Activated T-cell treated with anti-CD3 and anti-CD28 coated beads, Interleukin-2, amount 50 U/mL, for 4 hours (primary cell): ENCODE results near the gene ERVMER34-1. TPM values are rescaled to one million over a fixed set of nuclear protein-coding genes. Genes with fewer than 3 reads are reported as not detected.

Experiments
- ATAC-seq, 2 donors: fragments of 200-7000 bp; cut with Tn5 transposase; one replicate each; pipeline ENCODE4 v1.10.0; 2021
- DNase-seq: peaks from one replicate; pipeline ENCODE4 v3.0.0-alpha.2; 2020
- H3K27me3 Mint-ChIP-seq: one replicate; pipeline ENCODE4 v1.8.0; 2021; ENCODE audit warnings: low read depth, mixed read lengths
- H3K36me3 Mint-ChIP-seq: one replicate; pipeline ENCODE4 v1.8.0; 2022; ENCODE audit warnings: mixed read lengths; ENCODE audit not compliant: insufficient read depth
- H3K4me1 Mint-ChIP-seq: one replicate; pipeline ENCODE4 v1.8.0; 2021; ENCODE audit warnings: low read depth, mixed read lengths
- H3K4me3 Mint-ChIP-seq: one replicate; pipeline ENCODE4 v1.8.0; 2021; ENCODE audit warnings: mild to moderate bottlenecking, moderate library complexity, mixed read lengths
- H3K9me3 Mint-ChIP-seq: one replicate; pipeline ENCODE4 v1.8.0; 2021; ENCODE audit warnings: mixed read lengths
- total RNA-seq, 3 donors: library from RNA; stranded (reverse); gene quantifications; one replicate each; pipeline ENCODE4 v1.2.1, GENCODE V29; 2021

The ERVMER34-1 gene
- total RNA-seq, 3 donors from 2014 or later: 0.21 to 0.30 TPM; not detected in 1

GRCh38 chr4:52712251-52713130, 38.7 kb downstream of the ERVMER34-1 start:
- Mint-ChIP-seq H3K36me3 (peaks cover 33% of the 10 kb centered on the region), H3K4me1 (peaks cover 39% of the 10 kb centered on the region), H3K9me3 (no peaks in the 10 kb centered on the region), H3K4me3 (peak overlapping the region; percentile 95), H3K27me3 (no peaks in the 10 kb centered on the region)
- DNase-seq (peak; percentile 95), ATAC-seq (peak; percentile 95 to 97)

DNA sequence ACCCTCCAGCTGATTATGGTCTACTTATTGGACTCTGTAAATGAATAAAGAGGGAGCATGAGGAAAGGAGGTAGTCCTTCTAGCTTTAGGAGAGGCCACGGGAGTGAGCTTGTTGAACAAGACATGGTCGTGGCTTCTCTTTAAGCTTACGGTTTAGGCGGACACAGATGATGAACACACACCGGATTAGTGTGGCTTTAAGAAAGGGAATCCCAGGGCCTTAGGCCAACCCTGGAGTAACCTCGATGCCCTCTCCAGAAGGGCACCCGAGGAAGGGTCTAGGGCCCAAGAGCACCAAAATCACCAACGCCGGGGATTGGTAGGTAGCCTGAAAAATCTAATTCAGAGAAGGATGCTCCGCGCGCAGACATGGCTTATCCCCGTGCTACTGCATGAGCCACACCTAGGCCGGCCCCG, 39.4 kb downstream of the ERVMER34-1 start:
- Mint-ChIP-seq H3K4me3 (peak overlapping the region; percentile 76), H3K9me3 (no peaks in the 10 kb centered on the region), H3K4me1 (peaks cover 39% of the 10 kb centered on the region), H3K27me3 (no peaks in the 10 kb centered on the region), H3K36me3 (peaks cover 31% of the 10 kb centered on the region)
- peak in 1 of 2 donors; percentile 0 for ATAC-seq
- DNase-seq: no peak

GRCh38 chr4:52711272-52711671, 40.0 kb downstream of the ERVMER34-1 start:
- H3K36me3 Mint-ChIP-seq: peaks cover 31% of the 10 kb centered on the region
- no peaks in the 10 kb centered on the region for H3K27me3 Mint-ChIP-seq
- no peak for DNase-seq
- H3K4me3 Mint-ChIP-seq: peak overlapping the region; percentile 76
- no peaks in the 10 kb centered on the region for H3K9me3 Mint-ChIP-seq
- peaks cover 39% of the 10 kb centered on the region for H3K4me1 Mint-ChIP-seq
- ATAC-seq: no peak

DNA sequence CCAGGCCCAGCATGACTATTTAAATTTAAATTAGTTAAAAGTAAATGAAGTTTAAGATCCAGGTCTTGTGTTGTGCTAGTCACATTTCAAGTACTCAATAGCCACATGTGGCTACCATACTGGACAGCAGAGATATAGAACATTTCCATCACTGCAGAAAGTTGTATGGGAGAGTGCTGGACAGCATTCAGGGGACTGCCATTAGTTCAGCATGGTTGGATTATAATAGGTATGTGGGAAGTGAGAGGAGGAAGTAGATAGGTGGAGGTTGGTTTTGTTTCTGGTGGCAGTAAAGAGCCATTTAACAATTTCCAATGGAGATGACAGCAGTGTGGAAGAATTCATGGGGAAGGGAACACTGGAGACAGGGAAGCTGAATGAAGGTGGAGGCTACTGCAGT, 42.1 kb downstream of the ERVMER34-1 start:
- no peak for ATAC-seq
- Mint-ChIP-seq H3K36me3 (peaks cover 13% of the 10 kb centered on the region), H3K4me1 (peaks cover 20% of the 10 kb centered on the region), H3K27me3 (no peaks in the 10 kb centered on the region), H3K4me3 (no peak overlapping the region), H3K9me3 (no peaks in the 10 kb centered on the region)
- DNase-seq: no peak

DNA sequence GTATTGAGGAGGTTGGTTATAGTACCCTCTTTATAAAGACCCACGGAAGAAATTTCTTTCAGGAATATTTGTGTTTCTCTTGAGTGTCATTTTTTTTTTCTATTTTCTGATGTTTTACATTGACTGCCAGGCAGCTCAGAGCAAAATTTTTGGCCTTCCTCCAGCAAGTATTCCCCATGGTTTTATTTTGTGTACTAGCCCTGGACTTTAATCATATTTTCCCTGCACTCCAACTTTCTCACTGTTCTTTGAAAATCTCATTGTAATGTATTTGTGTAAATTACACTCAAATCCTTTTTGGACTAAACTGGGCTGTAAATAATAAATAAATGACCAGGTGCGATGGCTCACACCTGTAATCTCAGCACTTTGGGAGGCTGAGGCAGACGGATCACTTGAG, 46.6 kb downstream of the ERVMER34-1 start:
- DNase-seq (no peak), ATAC-seq (no peak)
- Mint-ChIP-seq H3K27me3 (no peaks in the 10 kb centered on the region), H3K36me3 (no peaks in the 10 kb centered on the region), H3K9me3 (no peaks in the 10 kb centered on the region), H3K4me3 (no peak overlapping the region), H3K4me1 (no peaks in the 10 kb centered on the region)

DNA sequence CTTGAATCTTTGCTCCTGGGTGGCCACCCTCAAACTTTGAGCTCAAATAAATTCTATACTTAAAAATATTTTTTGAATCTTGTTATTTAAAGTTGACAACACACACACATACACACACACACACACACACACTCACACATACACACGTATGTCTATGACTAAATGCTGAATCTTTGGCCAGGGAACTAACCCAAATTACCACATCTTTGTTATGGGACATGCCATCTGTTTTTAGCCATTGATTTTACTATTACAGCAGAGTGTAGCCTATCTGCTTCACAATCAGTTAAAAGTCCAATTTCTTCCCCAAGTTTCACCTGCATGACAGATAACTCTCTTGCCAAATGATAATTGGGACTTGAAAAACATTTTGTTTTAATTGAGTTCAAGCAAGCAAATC, 47.1 kb downstream of the ERVMER34-1 start:
- Mint-ChIP-seq H3K4me1 (no peaks in the 10 kb centered on the region), H3K36me3 (no peaks in the 10 kb centered on the region), H3K9me3 (no peaks in the 10 kb centered on the region), H3K27me3 (no peaks in the 10 kb centered on the region), H3K4me3 (no peak overlapping the region)
- ATAC-seq (no peak), DNase-seq (no peak)

DNA sequence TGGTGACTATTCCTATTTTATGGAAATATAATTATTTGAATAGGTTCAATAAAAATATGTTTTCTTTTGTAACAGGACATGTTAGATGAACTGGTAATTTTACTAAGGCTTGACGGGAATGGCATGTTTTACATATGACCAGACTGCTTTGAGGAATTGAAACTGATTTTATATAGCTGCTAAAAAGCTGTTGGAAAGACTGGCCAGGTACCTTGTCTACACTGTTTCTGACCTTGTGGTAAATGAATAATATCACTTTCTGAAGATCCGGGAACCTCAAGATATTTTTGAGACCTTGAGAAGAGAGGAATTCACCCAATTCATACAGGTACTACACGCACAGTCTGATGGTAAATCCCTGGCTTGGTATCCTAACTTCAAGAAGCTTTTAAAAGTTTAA, 50.0 kb downstream of the ERVMER34-1 start:
- DNase-seq: no peak
- Mint-ChIP-seq H3K4me1 (peaks cover 4% of the 10 kb centered on the region), H3K9me3 (no peaks in the 10 kb centered on the region), H3K4me3 (no peak overlapping the region), H3K36me3 (no peaks in the 10 kb centered on the region), H3K27me3 (no peaks in the 10 kb centered on the region)
- ATAC-seq: no peak

GRCh38 chr4:52694936-52695335, 56.3 kb downstream of the ERVMER34-1 start:
- H3K4me1 Mint-ChIP-seq: peaks cover 4% of the 10 kb centered on the region

DNA sequence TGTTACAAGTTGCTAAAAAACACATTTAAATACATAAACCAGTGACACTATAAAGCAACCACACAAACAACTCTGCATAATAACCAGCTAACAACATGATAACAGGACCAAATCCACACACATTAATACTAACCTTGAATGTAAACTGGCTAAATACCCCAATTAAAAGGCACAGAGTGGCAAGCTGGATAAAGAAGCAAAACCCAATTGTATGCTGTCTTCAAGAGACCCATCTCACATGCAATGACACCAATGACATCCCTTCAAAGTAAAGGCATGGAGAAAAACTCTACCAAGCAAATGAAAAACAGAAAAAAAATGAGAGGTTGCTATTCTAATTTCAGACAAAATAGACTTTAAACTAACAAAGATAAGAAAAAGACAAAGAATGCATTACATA, 57.7 kb downstream of the ERVMER34-1 start:
- H3K36me3 Mint-ChIP-seq: peaks cover 3% of the 10 kb centered on the region
- DNase-seq (no peak), ATAC-seq (no peak)
- no peak overlapping the region for H3K4me3 Mint-ChIP-seq
- H3K9me3 Mint-ChIP-seq: peaks cover 28% of the 10 kb centered on the region
- H3K4me1 Mint-ChIP-seq: peaks cover 4% of the 10 kb centered on the region
- H3K27me3 Mint-ChIP-seq: peaks cover 6% of the 10 kb centered on the region

More at GRCh38 chr4:52694936-52695335, 56.3 kb downstream of the ERVMER34-1 start:
- DNase-seq (no peak), ATAC-seq (no peak)
- H3K36me3 Mint-ChIP-seq: peaks cover 3% of the 10 kb centered on the region
- peaks cover 28% of the 10 kb centered on the region for H3K9me3 Mint-ChIP-seq
- no peak overlapping the region for H3K4me3 Mint-ChIP-seq
- peaks cover 6% of the 10 kb centered on the region for H3K27me3 Mint-ChIP-seq

Other genes starting within 250 kb of the ERVMER34-1 start
- 10 to 100 TPM in 1 of 3 donors, 1 to 10 TPM in 2; 6.2 to 10.4 (median 7.4) TPM for gene USP46, start 92.1 kb downstream of the ERVMER34-1 start, total RNA-seq
- gene RASL11B, start 110.9 kb upstream of the ERVMER34-1 start, total RNA-seq: under 1 TPM; 0.16 to 0.71 (median 0.26) TPM